AG04449 (cell line): Measurements from ENCODE around the gene GNAL.
A peak's percentile ranks its signal among the peaks of the same experiment; 100 is the strongest.
"Not testable (repeated sequence)": the region's sequence is repeated elsewhere in the genome, so short reads cannot be mapped to it uniquely, and the experiment has no call there.

Experiments used
- CTCF ChIA-PET: fragments of 350-600 bp; formaldehyde crosslinking; extraction: SDS; loops from one replicate; lab custom pipeline; 2021; ENCODE audit warnings: antibody characterized with exemption; lab: Yijun Ruan, JAX
- POLR2A ChIA-PET: fragments of 400-600, 350-600 bp; formaldehyde crosslinking; extraction: SDS; loops from one replicate; lab custom pipeline; 2020; ENCODE audit warnings: antibody characterized with exemption, inconsistent platforms; lab: Yijun Ruan, JAX
- DNase-seq: peaks from one replicate; pipeline ENCODE4 v3.0.0-alpha.2; 2010; ENCODE audit warnings: low read depth, low spot score
- H3K4me3 ChIP-seq: 2 replicates; pipeline ENCODE4 v1.5.1; 2011; ENCODE audit warnings: low read depth, mild to moderate bottlenecking, control low read depth, low read length
- CTCF ChIP-seq: IDR thresholded peaks from one replicate; pipeline ENCODE4 v1.5.1; 2011; ENCODE audit warnings: mild to moderate bottlenecking, moderate library complexity, low read length, control low read depth, inconsistent platforms; ENCODE audit not compliant: insufficient read depth; ENCODE audit errors: missing control alignments

The GNAL gene

DNA sequence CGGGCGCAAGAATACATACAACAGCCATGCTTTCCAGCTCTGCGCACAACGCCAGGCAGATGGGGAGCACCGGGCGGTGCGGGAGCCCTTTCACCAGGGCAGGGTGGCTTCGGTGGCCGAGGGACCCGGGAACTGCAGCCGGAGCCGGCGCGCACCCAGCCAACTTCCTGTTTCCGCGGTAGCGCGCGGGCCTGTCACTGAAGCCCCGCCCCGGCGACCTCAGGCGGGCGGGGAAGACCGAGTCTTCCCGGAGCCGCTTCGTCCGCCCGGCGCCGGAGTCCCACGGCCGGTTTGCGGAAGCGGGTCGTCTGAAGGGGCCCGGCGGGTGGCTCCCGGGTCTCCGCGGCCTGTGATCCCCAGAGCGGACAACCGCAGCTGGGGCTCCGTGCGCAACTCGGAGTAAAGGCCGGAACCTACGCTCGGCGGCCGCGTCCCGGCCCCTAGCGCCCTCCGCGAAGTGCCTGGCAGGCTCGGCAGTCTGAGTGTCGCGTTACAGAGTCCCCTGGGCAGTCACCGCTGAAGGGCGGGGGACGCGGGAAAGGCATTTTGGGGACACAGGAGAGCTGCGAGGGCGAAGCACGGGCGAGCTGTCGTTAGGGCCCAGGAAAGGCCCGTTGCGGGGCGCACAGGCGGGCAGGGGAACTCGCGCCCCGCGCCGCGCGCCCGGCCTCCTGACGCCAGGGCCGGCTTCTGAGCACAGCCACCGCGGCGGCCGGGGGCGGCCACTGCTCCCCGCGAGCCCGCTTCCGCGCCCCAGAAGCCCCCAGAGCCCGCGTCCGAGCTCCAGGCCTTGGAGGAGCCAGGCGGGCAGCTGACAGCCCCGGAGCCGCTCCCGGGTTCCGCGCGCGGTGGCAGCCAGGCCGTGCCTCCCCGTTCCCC lies 219.4 kb downstream of the GNAL start, which contains the start of gene MPPE1:
MPPE1 (minus strand) TSS at position 136 of the 879 bp plus-strand sequence. CDS start 11,053 bp downstream, outside the sequence.
- H3K4me3 ChIP-seq = peak within 1 kb of the TSS; percentile 84
- TF ChIP-seq CTCF = no peak
- peak; percentile 31 for DNase-seq
- ChIA-PET CTCF (interaction anchor here (0.7 to 3.2 kb wide), 7 partner anchors 16 to 131 kb away, joined by 3 to 10 read pairs (median 4); no protein-coding TSS in a partner anchor), POLR2A (no interaction called here)

DNA sequence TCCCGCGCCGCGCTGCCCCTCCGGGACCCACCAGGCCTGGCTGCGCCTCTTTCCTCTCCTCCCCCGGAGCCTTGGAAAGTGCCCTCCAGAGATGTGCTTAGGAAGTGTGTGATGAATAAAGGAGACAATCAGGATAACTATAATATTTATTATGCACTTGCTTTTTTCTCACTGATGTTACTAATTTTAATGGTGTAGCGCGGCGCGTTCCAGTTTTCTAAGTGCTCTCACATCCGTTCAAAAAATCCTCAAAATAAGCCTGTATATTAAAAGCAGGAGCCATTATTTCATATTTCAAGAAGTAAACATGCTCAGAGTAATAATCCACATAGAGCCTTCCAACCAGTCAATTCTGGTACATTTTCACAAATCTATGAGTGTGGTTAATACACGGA lies 220.0 kb downstream of the GNAL start:
- peak overlapping the region; percentile 84 for H3K4me3 ChIP-seq
- no peak for TF ChIP-seq CTCF
- DNase-seq = no peak
- ChIA-PET CTCF (interaction anchor here (0.7 to 3.2 kb wide), 6 partner anchors 19 to 129 kb away, joined by 4 to 10 read pairs (median 4); no protein-coding TSS in a partner anchor), POLR2A (no interaction called here)

DNA sequence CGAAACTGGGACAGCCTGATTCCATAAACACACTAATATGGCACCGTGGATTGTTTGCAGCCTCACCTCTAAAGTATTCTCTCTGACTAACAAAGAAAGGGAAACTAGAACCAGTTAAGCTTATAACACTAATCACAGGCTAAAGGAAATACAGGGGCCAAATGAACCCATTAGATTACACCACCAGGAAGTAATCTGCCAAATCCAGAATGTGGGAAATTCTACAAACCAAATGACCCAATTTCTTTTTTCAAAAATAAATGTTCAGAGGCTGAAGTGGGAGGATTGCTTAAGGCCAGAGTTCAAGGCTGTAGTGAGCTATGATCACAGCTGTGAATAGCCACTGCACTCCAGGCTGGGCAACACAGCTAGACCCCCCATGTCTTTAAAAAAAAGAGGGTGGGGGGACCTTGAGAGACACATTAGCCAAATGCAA lies 220.5 kb downstream of the GNAL start:
- ChIA-PET CTCF (interaction anchor here (1.2 to 3.2 kb wide), 3 partner anchors 28 to 129 kb away, joined by 4 to 10 read pairs (median 7); no protein-coding TSS in a partner anchor), POLR2A (no interaction called here)
- no peak for TF ChIP-seq CTCF
- no peak for DNase-seq
- H3K4me3 ChIP-seq = no peak overlapping the region; the same call in 1 of the 2 replicates

DNA sequence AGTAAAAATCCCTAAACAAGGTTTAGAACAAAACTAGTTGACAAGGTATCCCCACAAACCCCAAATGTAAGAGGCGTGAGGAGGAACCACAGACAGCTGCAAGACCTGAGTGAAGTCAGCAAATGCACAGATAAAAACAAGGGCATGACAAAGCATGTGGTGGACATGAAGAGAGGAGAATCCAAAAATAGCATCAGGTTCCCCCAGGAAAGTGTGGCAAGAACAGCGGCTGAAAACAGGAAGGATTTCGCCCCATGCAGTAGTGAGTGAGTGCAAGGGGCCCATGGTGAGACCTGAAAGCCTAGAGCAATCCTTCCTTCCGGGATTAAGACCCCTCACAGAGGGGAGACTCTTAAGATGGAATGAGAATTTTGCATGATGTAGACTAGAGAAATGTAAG lies 227.8 kb downstream of the GNAL start:
- H3K4me3 ChIP-seq, POLR2A ChIA-PET, CTCF ChIA-PET, DNase-seq: not testable (repeated sequence)

DNA sequence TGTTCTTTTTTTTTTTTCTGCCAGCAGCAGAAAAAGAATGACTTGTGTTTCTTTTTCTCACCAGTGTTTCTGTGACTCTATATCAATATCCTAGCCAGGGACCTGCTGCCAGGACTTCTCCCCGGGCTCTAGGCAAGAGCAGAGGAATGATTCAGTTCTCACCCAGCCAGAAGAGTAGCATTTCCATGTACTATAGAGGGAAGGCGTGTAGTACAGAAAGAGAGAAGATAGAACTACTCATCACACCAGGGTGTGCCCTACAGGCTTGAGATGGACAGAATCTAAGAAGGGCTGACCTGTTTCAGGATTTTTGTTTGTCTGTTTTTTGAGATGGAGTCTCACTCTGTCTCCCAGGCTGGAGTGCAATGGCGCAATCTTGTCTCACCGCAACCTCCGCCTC lies 230.5 kb downstream of the GNAL start:
- H3K4me3 ChIP-seq, DNase-seq, CTCF ChIA-PET, POLR2A ChIA-PET: not testable (repeated sequence)

GRCh38 chr18:11923450-11923849 lies 234.4 kb downstream of the GNAL start:
- H3K4me3 ChIP-seq = no peak overlapping the region
- DNase-seq = no peak
- CTCF ChIA-PET = interaction anchor here (1.1 to 8.3 kb wide), 5 partner anchors 15 to 115 kb away, joined by 3 to 94 read pairs (median 10); partner anchors contain the start of gene MPPE1
- TF ChIP-seq CTCF = no peak
- POLR2A ChIA-PET = no interaction called here

DNA sequence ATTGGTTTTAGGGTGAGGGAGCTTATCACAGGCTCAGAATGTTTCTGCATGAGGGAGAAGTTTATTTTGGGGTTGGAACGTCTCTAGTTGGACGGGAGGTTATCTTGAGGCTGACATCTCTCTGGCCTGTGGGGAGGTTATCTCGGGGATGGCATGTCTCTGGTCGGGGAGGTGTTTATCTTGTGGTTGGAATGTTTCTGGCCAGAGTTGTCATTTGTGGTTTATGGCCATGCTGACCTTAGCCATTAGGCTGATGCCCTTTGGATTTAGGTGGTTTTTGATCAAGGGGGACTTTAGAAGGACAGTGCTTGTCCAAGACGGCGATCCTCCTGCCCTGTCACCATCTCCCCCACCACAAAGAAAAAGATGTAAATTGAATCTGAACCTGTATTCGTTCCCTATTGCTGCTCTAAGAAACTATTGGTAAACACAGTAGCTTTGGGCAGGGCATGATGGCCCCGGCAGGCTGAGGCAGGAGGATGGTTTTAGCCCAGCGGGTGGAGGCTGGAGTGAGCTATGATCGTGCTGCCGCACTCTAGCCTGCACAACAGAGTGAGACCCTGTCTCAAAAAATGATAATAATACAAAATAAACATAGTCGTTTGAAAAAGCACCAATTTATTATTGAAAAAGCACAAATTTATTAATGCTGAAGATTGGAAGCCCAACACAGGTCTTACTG lies 236.9 kb downstream of the GNAL start:
- no peak overlapping the region for H3K4me3 ChIP-seq
- DNase-seq = no peak
- POLR2A ChIA-PET = no interaction called here
- CTCF ChIA-PET = interaction anchor here (1.4 to 8.3 kb wide), 4 partner anchors 8 to 113 kb away, joined by 3 to 94 read pairs (median 12); no protein-coding TSS in a partner anchor
- no peak for TF ChIP-seq CTCF
